ENCODE results near the gene ARHGEF28. TPM values are rescaled to one million over a fixed set of nuclear protein-coding genes. Genes with fewer than 3 reads are reported as not detected.

Gene ARHGEF28
- total RNA-seq, 1 experiment from 2014 or later = 0.57 TPM

GRCh38 chr5:73960023-73960422 is 334.0 kb downstream of the ARHGEF28 start:
- H3K23ac ChIP-seq (ENCODE audit: insufficient read length, low read depth, low read length) = no peak overlapping the region
- H3K4me1 ChIP-seq (ENCODE audit: insufficient read depth, low read length) = no peaks in the 10 kb centered on the region
- H3K9me3 Mint-ChIP-seq = no peaks in the 10 kb centered on the region
- no peak overlapping the region for H3K4me3 Mint-ChIP-seq
- H2BK120ac ChIP-seq (ENCODE audit: low read depth, low read length, poor library complexity, severe bottlenecking) = no peak overlapping the region
- H4K20me1 ChIP-seq (ENCODE audit: control insufficient read depth, insufficient read depth, insufficient read length) = no peaks in the 10 kb centered on the region
- peaks cover 0 to 3% of the 10 kb centered on the region in 2 experiments; a peak in 2 of 4 replicates for H3K4me1 Mint-ChIP-seq
- no peak overlapping the region for H2AFZ ChIP-seq (ENCODE audit: low read length)
- no peak for TF ChIP-seq CTCF (conservative IDR thresholded peaks at IDR 0.05)
- no peak overlapping the region for H4K5ac ChIP-seq (ENCODE audit: insufficient read length, low read depth, low read length)
- H3K9me3 ChIP-seq (ENCODE audit: control insufficient read depth, low read depth, low read length) = no peaks in the 10 kb centered on the region
- H3K27ac Mint-ChIP-seq = no peak overlapping the region
- no peaks in the 10 kb centered on the region for H3K27me3 Mint-ChIP-seq (ENCODE audit: low read depth)
- no peaks in the 10 kb centered on the region for H3K36me3 Mint-ChIP-seq (ENCODE audit: insufficient read depth in 1 of 3, low read depth in 3 of 3)
- H3K4me2 ChIP-seq (ENCODE audit: insufficient read depth, insufficient read length, low read length) = no peak overlapping the region
- H3K23me2 ChIP-seq (ENCODE audit: insufficient read length, low read depth, low read length, poor library complexity, severe bottlenecking) = no peaks in the 10 kb centered on the region
- no peak overlapping the region for H2AK5ac ChIP-seq (ENCODE audit: insufficient read length, low read length)
- H3K27me3 ChIP-seq (ENCODE audit: insufficient read depth, low read length) = no peaks in the 10 kb centered on the region
- H2BK12ac ChIP-seq (ENCODE audit: insufficient read length, low read depth, low read length) = no peak overlapping the region
- H3K79me2 ChIP-seq (ENCODE audit: insufficient read depth, low read length) = no peaks in the 10 kb centered on the region
- no CpG with 5 or more reads among the region's 5 CpGs for WGBS (ENCODE audit: extremely low coverage, insufficient read length, low lambda C conversion rate)
- no peak overlapping the region for H3K9ac ChIP-seq (ENCODE audit: extremely low read depth, insufficient read length, low read length)
- H3K14ac ChIP-seq (ENCODE audit: insufficient read depth, low read length) = no peak overlapping the region
- H2BK15ac ChIP-seq (ENCODE audit: low read depth, low read length) = no peak overlapping the region
- H3K4ac ChIP-seq (ENCODE audit: low read depth, low read length) = no peak overlapping the region
- H2BK5ac ChIP-seq (ENCODE audit: insufficient read length, low read length) = no peak overlapping the region
- no peaks in the 10 kb centered on the region for H3K79me1 ChIP-seq (ENCODE audit: insufficient read depth, low read depth, low read length, poor library complexity, severe bottlenecking)
- H4K91ac ChIP-seq (ENCODE audit: insufficient read length, low read depth, low read length) = no peak overlapping the region
- no peak overlapping the region for H3K18ac ChIP-seq (ENCODE audit: insufficient read length, low read depth, low read length)
- no peak overlapping the region for H2BK20ac ChIP-seq (ENCODE audit: low read depth, low read length, poor library complexity, severe bottlenecking)
- H3K27ac ChIP-seq (ENCODE audit: insufficient read length, low read depth, low read length) = no peak overlapping the region
- H3T11ph ChIP-seq (ENCODE audit: low read length) = no peak overlapping the region
- no peak for DNase-seq
- no peak overlapping the region for H3K56ac ChIP-seq (ENCODE audit: insufficient read length, low read depth, low read length)
- H4K8ac ChIP-seq (replicated peaks; ENCODE audit: insufficient read length, low read depth, low read length) = no peak overlapping the region
